NCI-H2171 treated with DMSO at 0.1 percent for 48 hours (cell line): ENCODE data around the gene SLIT3.
"Not testable (repeated sequence)": the region's sequence is repeated elsewhere in the genome, so short reads cannot be mapped to it uniquely, and the experiment has no call there.

Experiments used
- DNase-seq: peaks from one replicate; lab custom pipeline; 2025; lab: John Stamatoyannopoulos, UW

Gene SLIT3

DNA sequence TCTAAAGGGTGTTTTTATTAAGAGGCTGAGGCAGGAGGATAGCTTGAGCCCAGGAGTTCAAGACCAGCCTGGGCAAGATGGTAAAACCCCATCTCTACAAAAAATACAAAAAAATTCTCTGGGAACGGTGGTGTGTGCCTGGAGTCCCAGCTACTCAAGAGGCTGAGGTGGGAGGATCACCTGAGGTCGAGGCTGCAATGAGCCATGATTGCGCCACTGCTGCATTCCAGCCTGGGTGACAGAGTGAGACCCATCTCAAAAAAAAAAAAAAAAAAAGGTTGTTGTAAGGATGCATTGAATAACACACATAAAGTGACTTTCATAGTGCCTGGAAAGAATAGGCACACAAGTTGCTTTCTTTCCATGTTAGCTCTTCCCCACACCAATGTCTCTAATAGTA lies 662.1 kb downstream of the SLIT3 start:
- not testable (repeated sequence) for DNase-seq

DNA sequence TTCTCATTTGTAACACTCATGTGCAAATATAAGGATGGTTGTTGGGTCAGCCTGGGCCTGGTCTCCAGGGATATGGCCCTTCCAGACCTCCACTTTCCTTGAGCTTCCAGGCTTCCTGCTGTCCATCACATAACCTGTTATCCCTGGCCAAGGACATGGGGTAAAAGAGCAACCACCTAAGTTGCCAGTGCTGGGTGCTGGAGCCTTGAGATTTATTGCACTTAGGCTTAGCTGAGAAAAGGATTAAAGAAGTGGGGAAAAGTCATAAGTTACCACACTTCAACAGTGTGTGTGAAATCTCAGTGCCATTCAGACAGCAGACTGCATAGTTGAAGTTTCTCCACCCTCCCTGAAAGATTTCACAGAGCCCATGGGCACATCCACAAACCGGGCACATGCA lies 663.1 kb downstream of the SLIT3 start:
- DNase-seq = no peak

DNA sequence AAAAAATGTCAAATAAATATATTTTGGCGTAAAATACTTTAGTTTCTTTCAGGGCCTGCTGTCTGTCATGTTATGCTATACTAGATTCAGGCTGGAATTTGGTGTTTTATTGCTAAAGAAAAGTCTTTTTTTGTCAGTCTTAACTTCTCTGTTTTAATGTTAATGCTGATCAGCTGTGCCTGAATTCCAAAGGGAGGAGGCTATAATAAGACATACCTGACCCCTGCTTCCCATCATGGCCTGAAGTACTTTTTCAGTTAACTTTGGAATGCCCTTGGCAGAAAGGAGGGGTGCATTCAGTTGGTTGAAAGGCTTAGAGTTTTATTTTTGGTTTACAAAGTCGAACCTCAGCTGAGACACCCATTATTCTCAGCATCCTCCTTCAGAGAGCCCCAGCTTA lies 663.7 kb downstream of the SLIT3 start:
- no peak for DNase-seq

DNA sequence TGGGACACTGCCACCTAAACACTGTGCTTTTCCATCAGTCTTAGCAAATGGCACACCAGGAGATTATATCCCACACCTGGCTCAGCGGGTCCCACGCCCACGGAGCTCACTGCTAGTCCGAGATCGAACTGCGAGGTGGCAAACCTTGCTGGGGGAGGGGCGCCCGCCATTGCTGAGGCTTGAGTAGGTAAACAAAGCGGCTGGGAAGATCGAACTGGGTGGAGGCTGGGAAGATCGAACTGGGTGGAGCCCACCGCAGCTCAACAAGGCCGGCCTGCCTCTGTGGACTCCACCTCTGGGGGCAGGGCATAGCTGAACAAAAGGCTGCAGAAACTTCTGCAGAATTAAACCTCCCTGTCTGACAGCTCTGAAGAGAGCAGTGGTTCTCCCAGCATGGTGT lies 670.0 kb downstream of the SLIT3 start:
- DNase-seq = not testable (repeated sequence)

DNA sequence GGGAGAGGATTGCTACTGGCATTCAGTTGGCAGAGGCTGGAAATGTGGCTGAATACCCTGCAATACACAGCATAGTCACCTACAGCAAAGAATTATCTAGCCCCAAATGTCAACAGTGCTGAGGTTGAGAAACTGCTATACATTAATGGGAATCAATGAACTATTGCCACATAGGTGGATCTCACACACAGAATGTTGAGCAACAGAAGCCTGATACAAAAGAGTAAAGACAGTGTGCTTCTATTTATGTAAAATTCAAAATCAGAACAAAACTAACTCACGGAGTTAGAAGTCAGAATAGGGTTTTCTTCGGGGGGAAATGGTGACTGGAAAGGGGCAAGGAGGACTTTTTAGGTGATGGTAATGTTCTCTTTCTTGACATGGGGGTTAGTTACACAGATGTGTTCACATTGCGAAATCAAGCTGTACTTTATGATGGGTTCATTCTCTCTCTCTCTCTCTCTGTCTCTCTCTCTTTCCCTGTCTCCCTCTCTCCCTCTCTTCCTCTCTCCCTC lies 676.0 kb downstream of the SLIT3 start:
- DNase-seq = no peak

DNA sequence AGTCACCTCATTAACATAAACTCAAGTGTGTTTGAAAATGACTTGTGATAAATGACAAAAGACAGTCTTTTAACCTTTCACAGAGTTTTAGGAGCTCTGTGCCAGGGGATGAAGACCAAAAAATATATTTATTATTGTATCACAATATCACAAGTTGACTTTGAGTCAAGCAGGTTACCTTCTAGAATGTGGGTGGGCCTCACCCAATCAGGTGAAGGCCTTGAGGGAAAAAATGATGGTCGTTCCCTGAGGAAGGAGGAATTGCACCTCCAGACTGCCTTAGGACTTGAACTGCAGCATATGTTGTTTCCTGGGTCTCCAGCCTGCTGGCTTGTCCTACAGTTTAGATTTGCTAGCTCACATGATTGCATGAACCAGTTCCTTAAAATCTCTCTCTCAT lies 680.1 kb downstream of the SLIT3 start:
- DNase-seq = no peak

DNA sequence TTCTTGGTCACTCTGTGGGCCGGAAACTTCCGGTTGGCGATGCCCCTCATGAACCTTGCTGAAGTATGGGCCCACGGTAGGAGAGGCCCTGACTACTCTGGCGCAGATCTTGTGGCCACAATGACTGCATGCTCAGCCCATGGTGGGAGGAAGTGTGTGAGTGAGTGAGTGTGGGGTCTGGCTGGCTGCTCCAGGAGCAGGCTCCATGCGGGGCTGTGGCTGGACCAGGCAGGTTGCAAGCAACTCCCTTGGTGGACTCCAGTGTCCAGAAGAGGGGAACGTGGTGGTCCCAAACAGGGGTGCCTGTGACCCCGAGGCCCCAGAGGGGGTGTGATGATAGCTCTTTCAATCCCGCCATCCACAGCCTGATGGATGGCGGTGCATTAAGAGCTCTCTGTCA lies 686.3 kb downstream of the SLIT3 start:
- no peak for DNase-seq

DNA sequence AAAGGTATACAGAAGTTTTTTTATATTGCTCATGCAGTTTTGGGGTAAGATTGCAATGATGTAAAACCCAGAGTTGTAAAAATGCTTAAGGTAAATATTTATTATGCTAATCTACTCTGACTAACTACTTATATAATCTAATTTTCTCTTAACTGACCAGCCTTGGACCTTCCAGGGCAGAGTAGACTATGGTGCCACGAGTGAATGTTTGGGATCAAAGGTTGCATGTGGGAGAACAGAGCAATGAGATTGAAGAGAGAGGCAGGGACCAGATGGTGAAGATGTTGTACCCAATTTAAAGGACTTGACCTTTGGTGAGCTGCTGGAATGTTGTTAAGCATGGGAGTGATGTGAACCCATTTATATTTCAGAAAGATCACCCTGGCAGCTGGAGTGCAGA lies 686.9 kb downstream of the SLIT3 start:
- DNase-seq = no peak

DNA sequence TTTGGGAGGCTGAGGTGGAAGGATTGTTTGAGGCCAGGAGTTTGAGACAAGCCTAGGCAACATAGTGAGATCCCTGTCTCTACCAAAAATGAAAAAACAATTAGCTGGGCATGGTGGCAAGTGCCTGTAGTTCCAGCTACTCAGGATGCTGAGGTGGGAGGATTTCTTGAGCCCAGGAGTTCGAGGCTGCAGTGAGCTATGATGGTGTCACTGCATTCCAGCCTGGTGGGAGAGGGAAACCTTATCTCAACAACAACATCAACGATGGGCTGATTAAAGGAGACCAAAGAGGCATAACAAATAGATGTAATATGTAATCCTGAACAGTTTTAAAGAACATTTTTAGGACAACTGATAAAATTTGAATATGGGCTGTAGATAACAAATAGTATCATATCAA lies 687.5 kb downstream of the SLIT3 start:
- DNase-seq = no peak

DNA sequence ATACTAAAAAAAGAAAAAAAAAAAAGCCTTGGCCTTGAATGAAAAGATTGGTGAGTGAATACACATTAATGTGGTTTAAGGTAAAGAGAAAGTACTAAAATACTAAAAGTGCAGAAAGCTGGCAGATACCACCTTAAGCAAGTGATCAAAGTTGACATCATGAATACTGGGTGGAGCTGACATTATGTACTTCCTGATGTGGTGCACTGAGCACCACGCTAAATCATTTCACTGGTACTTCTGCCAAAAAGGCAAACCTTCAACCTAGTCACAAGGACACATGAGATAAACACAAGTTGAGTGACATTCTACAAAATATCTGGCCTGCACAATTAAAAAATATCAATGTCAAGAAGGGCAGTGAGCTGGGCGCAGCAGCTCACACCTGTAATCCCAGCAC lies 687.9 kb downstream of the SLIT3 start:
- no peak for DNase-seq

DNA sequence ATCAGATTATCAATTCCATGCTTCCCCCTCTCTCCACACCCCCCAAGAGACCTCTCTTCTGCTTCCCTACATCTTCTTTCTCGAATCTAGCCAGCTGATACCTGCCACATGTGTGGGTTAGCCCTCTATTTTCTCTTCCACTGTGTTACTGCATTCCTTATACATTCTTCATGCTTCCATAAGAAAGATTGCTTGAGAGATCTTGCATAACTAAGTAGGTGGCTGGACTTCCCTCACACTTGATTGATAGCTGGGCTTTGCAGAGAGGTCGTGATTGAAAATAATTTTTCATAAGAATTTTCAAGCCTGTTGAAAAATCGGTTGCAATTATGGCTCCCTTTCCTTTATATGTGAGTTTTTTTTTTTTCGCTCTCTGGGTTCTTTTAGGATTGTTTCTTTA lies 688.8 kb downstream of the SLIT3 start:
- no peak for DNase-seq
